Mesenchymal stem cell (in vitro differentiated cells and primary cell): ENCODE results near the gene METTL26.

Experiments
- DNase-seq: peaks from one replicate; pipeline ENCODE4 v3.0.0-alpha.2; 2013
- H2AFZ ChIP-seq: one replicate; pipeline ENCODE4 v1.6.1; 2013; ENCODE audit warnings: low read depth, mild to moderate bottlenecking, control low read depth, inconsistent platforms, low read length, moderate library complexity
- H2AK5ac ChIP-seq: 2 replicates; pipeline ENCODE4 v1.6.1; 2013; ENCODE audit warnings: low read length, moderate library complexity, mild to moderate bottlenecking, inconsistent platforms; ENCODE audit not compliant: severe bottlenecking
- H2BK120ac ChIP-seq: one replicate; pipeline ENCODE4 v1.6.1; 2013; ENCODE audit warnings: low read depth, mild to moderate bottlenecking, inconsistent platforms, low read length, moderate library complexity
- H2BK12ac ChIP-seq, 2 experiments: one replicate each; pipeline ENCODE4 v1.6.1; 2013; ENCODE audit warnings: inconsistent platforms in 2 of 2, low read length in 2 of 2, mild to moderate bottlenecking in 2 of 2, moderate library complexity in 2 of 2, control low read depth in 1 of 2
- H2BK15ac ChIP-seq: one replicate; pipeline ENCODE4 v1.6.1; 2013; ENCODE audit warnings: mild to moderate bottlenecking, low read depth, inconsistent platforms; ENCODE audit not compliant: poor library complexity, severe bottlenecking
- H2BK5ac ChIP-seq: 2 replicates; pipeline ENCODE4 v1.6.1; 2013; ENCODE audit warnings: low read depth, mild to moderate bottlenecking, low read length, control low read depth, inconsistent platforms; ENCODE audit not compliant: poor library complexity, severe bottlenecking
- H3K14ac ChIP-seq, 2 experiments: one replicate each; pipeline ENCODE4 v1.6.1; 2013; ENCODE audit warnings: inconsistent platforms in 2 of 2, low read length in 2 of 2, control low read depth in 1 of 2, mild to moderate bottlenecking in 1 of 2, moderate library complexity in 1 of 2
- H3K18ac ChIP-seq, 2 experiments: one replicate each; pipeline ENCODE4 v1.6.1; 2013; ENCODE audit warnings: inconsistent platforms in 2 of 2, low read length in 2 of 2, control low read depth in 1 of 2, low read depth in 1 of 2, mild to moderate bottlenecking in 1 of 2
- H3K23ac ChIP-seq, 2 experiments: one replicate each; pipeline ENCODE4 v1.6.1; 2013; ENCODE audit warnings: inconsistent platforms in 2 of 2, low read length in 2 of 2, mild to moderate bottlenecking in 2 of 2, moderate library complexity in 2 of 2, control low read depth in 1 of 2
- H3K27ac ChIP-seq: 2 replicates; pipeline ENCODE4 v1.5.1; 2013; ENCODE audit warnings: mild to moderate bottlenecking, moderate library complexity, low read length, control low read depth, inconsistent platforms; ENCODE audit not compliant: poor library complexity, severe bottlenecking
- H3K27me3 ChIP-seq, 2 experiments: 2 replicates each; pipeline versions ENCODE4 v1.6.1 to v1.7.0; 2013; ENCODE audit warnings: low read length in 2 of 2, mild to moderate bottlenecking in 2 of 2, moderate library complexity in 2 of 2, control low read depth in 1 of 2, inconsistent platforms in 1 of 2; ENCODE audit not compliant: control insufficient read depth in 1 of 2, insufficient read depth in 1 of 2
- H3K36me3 ChIP-seq, 2 experiments: 2 replicates each; pipeline versions ENCODE4 v1.6.1 to v1.7.0; 2013; ENCODE audit warnings: low read length in 2 of 2, control low read depth in 1 of 2, inconsistent platforms in 1 of 2, low read depth in 1 of 2, mild to moderate bottlenecking in 1 of 2; ENCODE audit not compliant: insufficient read depth in 2 of 2, control insufficient read depth in 1 of 2
- H3K4ac ChIP-seq, 2 experiments: one replicate each; pipeline ENCODE4 v1.6.1; 2013; ENCODE audit warnings: inconsistent platforms in 2 of 2, low read length in 2 of 2, mild to moderate bottlenecking in 2 of 2, moderate library complexity in 2 of 2, control low read depth in 1 of 2, low read depth in 1 of 2
- H3K4me1 ChIP-seq: 2 replicates; pipeline ENCODE4 v1.6.1; 2013; ENCODE audit warnings: low read depth, low read length, control low read depth; ENCODE audit not compliant: control insufficient read depth, insufficient read depth
- H3K4me2 ChIP-seq: 2 replicates; pipeline ENCODE4 v1.6.1; 2013; ENCODE audit warnings: low read length, mild to moderate bottlenecking, inconsistent platforms; ENCODE audit not compliant: poor library complexity, severe bottlenecking
- H3K4me3 ChIP-seq, 2 experiments: 2 replicates each; pipeline versions ENCODE4 v1.5.1 to v1.7.0; 2013; ENCODE audit warnings: low read length in 2 of 2, mild to moderate bottlenecking in 2 of 2, control low read depth in 1 of 2, low read depth in 1 of 2; ENCODE audit not compliant: insufficient read depth in 1 of 2
- H3K79me1 ChIP-seq: replicated peaks from 2 replicates; pipeline ENCODE4 v1.6.1; 2013; ENCODE audit warnings: mild to moderate bottlenecking, control low read depth, low read length, inconsistent platforms; ENCODE audit not compliant: poor library complexity, severe bottlenecking
- H3K9ac ChIP-seq: 2 replicates; pipeline ENCODE4 v1.7.0; 2013; ENCODE audit warnings: mild to moderate bottlenecking, low read length, moderate library complexity
- H3K9me3 ChIP-seq: 2 replicates; pipeline ENCODE4 v1.7.0; 2013; ENCODE audit warnings: mild to moderate bottlenecking, low read length; ENCODE audit not compliant: control insufficient read depth
- H4K8ac ChIP-seq: one replicate; pipeline ENCODE4 v1.6.1; 2013; ENCODE audit warnings: inconsistent platforms, mild to moderate bottlenecking, low read length, moderate library complexity
- H4K91ac ChIP-seq: one replicate; pipeline ENCODE4 v1.6.1; 2013; ENCODE audit warnings: mild to moderate bottlenecking, low read length, inconsistent platforms
- WGBS: methylation state at CpG from one replicate; pipeline ENCODE4 v1.1.7; 2013; ENCODE audit warnings: mixed read lengths; 5-methylcytosine and 5-hydroxymethylcytosine counted together

The METTL26 gene

GRCh38 chr16:616733-617586 is 19.1 kb downstream of the METTL26 start:
- H3K27me3 ChIP-seq, result no peaks in the 10 kb centered on the region
- H3K27ac ChIP-seq, result no peak overlapping the region
- H3K4me3 ChIP-seq, result no peak overlapping the region
- 95% methylated on average over 39 of the region's 39 CpGs for WGBS
- no peak overlapping the region for H2BK120ac ChIP-seq
- H2BK15ac ChIP-seq, result no peak overlapping the region
- no peaks in the 10 kb centered on the region for H3K9me3 ChIP-seq
- no peak overlapping the region for H4K91ac ChIP-seq
- no peak overlapping the region for H3K18ac ChIP-seq
- no peak overlapping the region for H2AFZ ChIP-seq
- H3K9ac ChIP-seq, result no peak overlapping the region
- DNase-seq, result no peak
- no peak overlapping the region for H3K14ac ChIP-seq
- H3K23ac ChIP-seq, result no peak overlapping the region
- H2AK5ac ChIP-seq, result no peak overlapping the region
- H3K36me3 ChIP-seq, result peaks cover 0 to 42% of the 10 kb centered on the region in 2 experiments
- peaks cover 41% of the 10 kb centered on the region for H3K79me1 ChIP-seq
- H2BK5ac ChIP-seq, result no peak overlapping the region
- H3K4me2 ChIP-seq, result no peak overlapping the region
- peaks cover 9% of the 10 kb centered on the region for H3K4me1 ChIP-seq
- no peak overlapping the region for H3K4ac ChIP-seq
- H2BK12ac ChIP-seq, result no peak overlapping the region
- H4K8ac ChIP-seq, result no peak overlapping the region

GRCh38 chr16:615122-615521 is 21.0 kb downstream of the METTL26 start:
- Histone ChIP-seq H3K18ac (no peak overlapping the region), H3K27me3 (no peaks in the 10 kb centered on the region), H3K4me2 (no peak overlapping the region), H3K9ac (no peak overlapping the region), H2BK120ac (no peak overlapping the region), H2BK15ac (no peak overlapping the region), H2AFZ (no peak overlapping the region), H3K14ac (no peak overlapping the region), H3K9me3 (no peaks in the 10 kb centered on the region), H3K4me3 (no peak overlapping the region), H2AK5ac (no peak overlapping the region), H3K79me1 (peaks cover 35% of the 10 kb centered on the region), H4K8ac (peak overlapping the region; percentile 30), H3K23ac (no peak overlapping the region), H3K36me3 (peaks cover 0 to 34% of the 10 kb centered on the region in 2 experiments), H2BK12ac (no peak overlapping the region), H2BK5ac (no peak overlapping the region), H3K27ac (no peak overlapping the region), H3K4ac (no peak overlapping the region), H3K4me1 (peaks cover 8% of the 10 kb centered on the region), H4K91ac (no peak overlapping the region)
- no peak for DNase-seq
- WGBS, result 94% methylated on average over 13 of the region's 13 CpGs

- H3K23ac ChIP-seq, result no peak overlapping the region
- H3K27me3 ChIP-seq, result no peaks in the 10 kb centered on the region
- no peak overlapping the region for H3K4ac ChIP-seq
- peak overlapping the region; percentile 40 for H3K9ac ChIP-seq
- H2BK15ac ChIP-seq, result no peak overlapping the region
- peaks cover 0 to 21% of the 10 kb centered on the region in 2 experiments for H3K36me3 ChIP-seq
- no peak overlapping the region for H3K4me2 ChIP-seq
- H2AK5ac ChIP-seq, result no peak overlapping the region
- H3K18ac ChIP-seq, result no peak overlapping the region
- H2BK120ac ChIP-seq, result no peak overlapping the region
- no peak overlapping the region for H3K27ac ChIP-seq
- DNase-seq, result no peak
- no peak overlapping the region for H4K91ac ChIP-seq
- no peak overlapping the region for H2BK5ac ChIP-seq
- H4K8ac ChIP-seq, result no peak overlapping the region
- H2AFZ ChIP-seq, result no peak overlapping the region
- 88% methylated on average over 27 of the region's 28 CpGs for WGBS
- no peaks in the 10 kb centered on the region for H3K9me3 ChIP-seq
- H3K14ac ChIP-seq, result no peak overlapping the region
- no peak overlapping the region for H2BK12ac ChIP-seq
- peaks cover 12% of the 10 kb centered on the region for H3K4me1 ChIP-seq
- peaks cover 40% of the 10 kb centered on the region for H3K79me1 ChIP-seq
- H3K4me3 ChIP-seq, result no peak overlapping the region
Observed at GRCh38 chr16:610513-611381, 25.4 kb downstream of the METTL26 start.

GRCh38 chr16:609984-610383 is 26.1 kb downstream of the METTL26 start:
- no peak overlapping the region for H2BK120ac ChIP-seq
- no peak overlapping the region for H2BK12ac ChIP-seq
- DNase-seq, result no peak
- no peak overlapping the region for H2AK5ac ChIP-seq
- H3K4me1 ChIP-seq, result peaks cover 10% of the 10 kb centered on the region
- H2BK15ac ChIP-seq, result no peak overlapping the region
- H4K91ac ChIP-seq, result no peak overlapping the region
- peaks cover 3% of the 10 kb centered on the region for H3K9me3 ChIP-seq
- no peak overlapping the region for H3K14ac ChIP-seq
- no peaks in the 10 kb centered on the region for H3K27me3 ChIP-seq
- no peak overlapping the region for H3K4me2 ChIP-seq
- H2BK5ac ChIP-seq, result no peak overlapping the region
- H2AFZ ChIP-seq, result no peak overlapping the region
- no peak overlapping the region for H3K27ac ChIP-seq
- no peak overlapping the region for H3K18ac ChIP-seq
- no peak overlapping the region for H3K9ac ChIP-seq
- H3K23ac ChIP-seq, result no peak overlapping the region
- H3K4me3 ChIP-seq, result no peak overlapping the region
- H3K4ac ChIP-seq, result no peak overlapping the region
- WGBS, result 97% methylated on average over 14 of the region's 14 CpGs
- H4K8ac ChIP-seq, result no peak overlapping the region
- H3K36me3 ChIP-seq, result peaks cover 0 to 26% of the 10 kb centered on the region in 2 experiments
- H3K79me1 ChIP-seq, result peaks cover 43% of the 10 kb centered on the region
